GM21528 (cell line): ENCODE results near the gene GAR1.
"Not testable (repeated sequence)": the region's sequence is repeated elsewhere in the genome, so short reads cannot be mapped to it uniquely, and the experiment has no call there.

Source experiments
- ATAC-seq: cut with Tn5 transposase; IDR thresholded peaks from one replicate; pipeline ENCODE4 v1.9.1; 2021; ENCODE audit warnings: mild to moderate bottlenecking, moderate library complexity; ENCODE audit not compliant: unreplicated experiment, low FRiP score

GAR1 gene

GRCh38 chr4:109815151-109816081 lies at the start of gene GAR1:
TSS of gene GAR1 (plus strand) at chr4:109815762. CDS start at chr4:109816165, 403 bp downstream.
- peak; percentile 100 for ATAC-seq

GRCh38 chr4:109782092-109782491 lies 33.5 kb upstream of the GAR1 start:
- not testable (repeated sequence) for ATAC-seq

- no peak for ATAC-seq
Observed at GRCh38 chr4:109786846-109787245, 28.7 kb upstream of the GAR1 start.

- ATAC-seq: no peak
Observed at GRCh38 chr4:109787807-109788206, 27.8 kb upstream of the GAR1 start.

GRCh38 chr4:109795059-109795458 lies 20.5 kb upstream of the GAR1 start:
- no peak for ATAC-seq

- no peak for ATAC-seq
Observed at GRCh38 chr4:109798866-109799265, 16.7 kb upstream of the GAR1 start.

GRCh38 chr4:109801099-109801789 lies 14.3 kb upstream of the GAR1 start:
- ATAC-seq: no peak

- no peak for ATAC-seq
Observed at GRCh38 chr4:109801895-109802319, 13.7 kb upstream of the GAR1 start, which contains the start of gene CFI. TSS of gene CFI (minus strand) at chr4:109801999. CDS start at chr4:109801971, 28 bp downstream.

GRCh38 chr4:109803924-109804571 lies 11.5 kb upstream of the GAR1 start:
- peak; percentile 68 for ATAC-seq

- ATAC-seq: no peak
Observed at GRCh38 chr4:109809655-109810054, 5.9 kb upstream of the GAR1 start.

- no peak for ATAC-seq
Observed at GRCh38 chr4:109810552-109811387, 4.8 kb upstream of the GAR1 start.

GRCh38 chr4:109811707-109812106 lies 3.9 kb upstream of the GAR1 start:
- no peak for ATAC-seq

GRCh38 chr4:109816082-109816442 lies 500 bp downstream of the GAR1 start:
- ATAC-seq: no peak

GRCh38 chr4:109816894-109817293 lies 1.3 kb downstream of the GAR1 start:
- ATAC-seq: no peak

- ATAC-seq: no peak
Observed at GRCh38 chr4:109818268-109818667, 2.7 kb downstream of the GAR1 start.

GRCh38 chr4:109820563-109820962 lies 5.0 kb downstream of the GAR1 start:
- ATAC-seq: no peak

GRCh38 chr4:109821185-109821584 lies 5.6 kb downstream of the GAR1 start:
- no peak for ATAC-seq

GRCh38 chr4:109826719-109827118 lies 11.2 kb downstream of the GAR1 start:
- ATAC-seq: no peak

GRCh38 chr4:109827672-109828071 lies 12.1 kb downstream of the GAR1 start, which contains the start of gene RRH:
TSS of gene RRH (plus strand) at chr4:109827972. CDS start at chr4:109828028, 56 bp downstream.
- ATAC-seq: no peak

- no peak for ATAC-seq
Observed at GRCh38 chr4:109833756-109834155, 18.2 kb downstream of the GAR1 start.
